Measurements from ENCODE around the gene GPR15LG. TPM values are rescaled to one million over a fixed set of nuclear protein-coding genes. Genes with fewer than 3 reads are reported as not detected.

GPR15LG gene
- total RNA-seq, 1 donor from 2014 or later = not detected

GRCh38 chr10:84152769-84153168 is 20.8 kb upstream of the GPR15LG start:
- no peak for DNase-seq (ENCODE audit: low spot score in 2 of 2, unreplicated experiment in 2 of 2)
- H3K36me3 Mint-ChIP-seq = peaks cover 19% of the 10 kb centered on the region
- peaks cover under 1% of the 10 kb centered on the region for H3K27me3 Mint-ChIP-seq (ENCODE audit: low read depth)
- no peaks in the 10 kb centered on the region for H3K4me1 Mint-ChIP-seq
- H3K4me3 Mint-ChIP-seq = no peak overlapping the region
- H3K27ac Mint-ChIP-seq = no peak overlapping the region
- TF ChIP-seq CTCF (IDR thresholded peaks at IDR 0.05; ENCODE audit: unreplicated experiment) = no peak
- no peaks in the 10 kb centered on the region for H3K9me3 Mint-ChIP-seq

GRCh38 chr10:84155521-84155920 is 18.1 kb upstream of the GPR15LG start:
- no peak for DNase-seq (ENCODE audit: low spot score in 2 of 2, unreplicated experiment in 2 of 2)
- Mint-ChIP-seq H3K27me3 (ENCODE audit: low read depth) (peaks cover 23% of the 10 kb centered on the region), H3K4me1 (peaks cover 2% of the 10 kb centered on the region), H3K4me3 (no peak overlapping the region), H3K27ac (no peak overlapping the region), H3K36me3 (peaks cover 8% of the 10 kb centered on the region), H3K9me3 (no peaks in the 10 kb centered on the region)
- no peak for TF ChIP-seq CTCF (IDR thresholded peaks at IDR 0.05; ENCODE audit: unreplicated experiment)

- H3K4me3 Mint-ChIP-seq = no peak overlapping the region
- peaks cover 8% of the 10 kb centered on the region for H3K36me3 Mint-ChIP-seq
- no peaks in the 10 kb centered on the region for H3K9me3 Mint-ChIP-seq
- peaks cover 2% of the 10 kb centered on the region for H3K4me1 Mint-ChIP-seq
- no peak for TF ChIP-seq CTCF (IDR thresholded peaks at IDR 0.05; ENCODE audit: unreplicated experiment)
- H3K27me3 Mint-ChIP-seq (ENCODE audit: low read depth) = peaks cover 24% of the 10 kb centered on the region
- no peak overlapping the region for H3K27ac Mint-ChIP-seq
- no peak for DNase-seq (ENCODE audit: low spot score in 2 of 2, unreplicated experiment in 2 of 2)
These were observed 17.6 kb upstream of the GPR15LG start for GRCh38 chr10:84156009-84156408.

DNA sequence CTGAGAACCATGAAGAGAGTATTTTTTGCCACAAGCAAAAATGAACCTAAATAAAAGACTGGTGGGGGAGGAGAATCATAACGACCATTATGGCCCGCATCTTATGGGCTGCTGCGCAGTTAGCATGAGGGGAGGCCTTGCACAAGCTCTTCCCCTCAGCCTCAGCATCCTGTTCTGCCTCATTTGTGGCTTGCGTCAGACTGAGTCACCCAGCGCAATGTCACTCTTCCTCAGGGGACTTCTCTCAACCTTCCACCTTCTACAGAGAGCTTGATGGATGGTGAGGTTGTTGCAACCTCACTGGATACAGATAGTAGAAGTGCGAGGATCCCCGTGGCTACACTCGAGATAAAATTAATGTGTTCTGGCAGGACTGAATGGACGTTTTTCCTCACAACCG is 16.8 kb upstream of the GPR15LG start:
- Mint-ChIP-seq H3K27ac (no peak overlapping the region), H3K9me3 (no peaks in the 10 kb centered on the region), H3K4me3 (no peak overlapping the region), H3K27me3 (ENCODE audit: low read depth) (peaks cover 24% of the 10 kb centered on the region), H3K36me3 (peaks cover 6% of the 10 kb centered on the region), H3K4me1 (peaks cover 2% of the 10 kb centered on the region)
- DNase-seq (ENCODE audit: low spot score in 2 of 2, unreplicated experiment in 2 of 2) = no peak
- TF ChIP-seq CTCF (IDR thresholded peaks at IDR 0.05; ENCODE audit: unreplicated experiment) = no peak

GRCh38 chr10:84158061-84158460 is 15.5 kb upstream of the GPR15LG start:
- H3K27ac Mint-ChIP-seq = no peak overlapping the region
- H3K4me1 Mint-ChIP-seq = peaks cover 2% of the 10 kb centered on the region
- H3K36me3 Mint-ChIP-seq = peaks cover 6% of the 10 kb centered on the region
- DNase-seq (ENCODE audit: low spot score in 2 of 2, unreplicated experiment in 2 of 2) = no peak
- no peak for TF ChIP-seq CTCF (IDR thresholded peaks at IDR 0.05; ENCODE audit: unreplicated experiment)
- H3K27me3 Mint-ChIP-seq (ENCODE audit: low read depth) = peaks cover 28% of the 10 kb centered on the region
- no peak overlapping the region for H3K4me3 Mint-ChIP-seq
- H3K9me3 Mint-ChIP-seq = no peaks in the 10 kb centered on the region

GRCh38 chr10:84158550-84158949 is 15.1 kb upstream of the GPR15LG start:
- no peak for TF ChIP-seq CTCF (IDR thresholded peaks at IDR 0.05; ENCODE audit: unreplicated experiment)
- Mint-ChIP-seq H3K36me3 (peaks cover 6% of the 10 kb centered on the region), H3K4me1 (peaks cover 2% of the 10 kb centered on the region), H3K27me3 (ENCODE audit: low read depth) (peaks cover 32% of the 10 kb centered on the region), H3K4me3 (no peak overlapping the region), H3K9me3 (no peaks in the 10 kb centered on the region), H3K27ac (no peak overlapping the region)
- no peak for DNase-seq (ENCODE audit: low spot score in 2 of 2, unreplicated experiment in 2 of 2)

Data from mesothelial cell of epicardium (in vitro differentiated cells).